DOHH2 (cell line): ENCODE data around the gene EPB41L1.
"Not testable (repeated sequence)": the region's sequence is repeated elsewhere in the genome, so short reads cannot be mapped to it uniquely, and the experiment has no call there.

Experiments used
- H3F3A ChIP-seq: fragments of 200-600 bp; sonication (generic), shearing (Covaris generic); 2 replicates; pipeline ENCODE4 v1.6.0; 2016; ENCODE audit warnings: antibody characterized with exemption, mild to moderate bottlenecking; ENCODE audit not compliant: control insufficient read depth, insufficient read depth
- H3K27ac ChIP-seq: fragments of 200-600 bp; sonication (generic); 2 replicates; pipeline ENCODE4 v1.5.1; 2014; ENCODE audit warnings: low read depth, mild to moderate bottlenecking, low read length, moderate library complexity
- H3K27me3 ChIP-seq: fragments of 200-600 bp; sonication (generic); 2 replicates; pipeline ENCODE4 v1.6.1; 2014; ENCODE audit warnings: mild to moderate bottlenecking, low read length, mixed read lengths; ENCODE audit not compliant: control insufficient read depth
- H3K36me3 ChIP-seq: fragments of 200-600 bp; sonication (generic); 2 replicates; pipeline ENCODE4 v1.6.1; 2014; ENCODE audit warnings: mild to moderate bottlenecking, low read length, moderate library complexity, mixed read lengths; ENCODE audit not compliant: control insufficient read depth
- H3K4me1 ChIP-seq: fragments of 200-600 bp; sonication (generic); 2 replicates; pipeline ENCODE4 v1.6.1; 2014; ENCODE audit warnings: mild to moderate bottlenecking, low read length, mixed read lengths; ENCODE audit not compliant: control insufficient read depth
- H3K4me2 ChIP-seq: fragments of 200-600 bp; sonication (generic); 2 replicates; pipeline ENCODE4 v1.6.0; 2014; ENCODE audit warnings: mild to moderate bottlenecking, low read length, moderate library complexity
- H3K4me3 ChIP-seq: fragments of 200-600 bp; sonication (generic); 2 replicates; pipeline ENCODE4 v1.5.1; 2014; ENCODE audit warnings: mild to moderate bottlenecking, low read length, mixed read lengths
- H3K79me2 ChIP-seq: fragments of 200-600 bp; sonication (generic); 2 replicates; pipeline ENCODE4 v1.6.1; 2014; ENCODE audit warnings: mild to moderate bottlenecking, low read length, mixed read lengths; ENCODE audit not compliant: control insufficient read depth
- H3K9me2 ChIP-seq: fragments of 200-600 bp; sonication (generic); replicated peaks from 2 replicates; pipeline ENCODE4 v1.6.1; 2014; ENCODE audit warnings: mild to moderate bottlenecking, low read length, mixed read lengths; ENCODE audit not compliant: control insufficient read depth
- H3K9me3 ChIP-seq: fragments of 200-600 bp; sonication (generic); 2 replicates; pipeline ENCODE4 v1.6.1; 2014; ENCODE audit warnings: antibody characterized with exemption, low read length, mixed read lengths; ENCODE audit not compliant: control insufficient read depth, insufficient read depth
- H4K20me1 ChIP-seq: fragments of 200-600 bp; sonication (generic); 2 replicates; pipeline ENCODE4 v1.6.0; 2014; ENCODE audit warnings: low read depth, mild to moderate bottlenecking, antibody characterized with exemption, low read length, moderate library complexity; ENCODE audit not compliant: control insufficient read depth, insufficient read depth
- EZH2phosphoT487 ChIP-seq: fragments of 200-600 bp; sonication (generic); IDR thresholded peaks from 2 replicates; pipeline ENCODE4 v1.6.1; 2017; ENCODE audit warnings: borderline replicate concordance, mild to moderate bottlenecking, antibody characterized with exemption, low read length, moderate library complexity, mixed read lengths
- TF ChIP-seq, protein P1 (sequence below): fragments of 200-600 bp; sonication (generic); IDR thresholded peaks from one replicate; pipeline ENCODE4 v1.5.1; 2014; ENCODE audit warnings: antibody characterized with exemption, mild to moderate bottlenecking, low read depth, low read length; ENCODE audit not compliant: poor library complexity, severe bottlenecking

The EPB41L1 gene

DNA sequence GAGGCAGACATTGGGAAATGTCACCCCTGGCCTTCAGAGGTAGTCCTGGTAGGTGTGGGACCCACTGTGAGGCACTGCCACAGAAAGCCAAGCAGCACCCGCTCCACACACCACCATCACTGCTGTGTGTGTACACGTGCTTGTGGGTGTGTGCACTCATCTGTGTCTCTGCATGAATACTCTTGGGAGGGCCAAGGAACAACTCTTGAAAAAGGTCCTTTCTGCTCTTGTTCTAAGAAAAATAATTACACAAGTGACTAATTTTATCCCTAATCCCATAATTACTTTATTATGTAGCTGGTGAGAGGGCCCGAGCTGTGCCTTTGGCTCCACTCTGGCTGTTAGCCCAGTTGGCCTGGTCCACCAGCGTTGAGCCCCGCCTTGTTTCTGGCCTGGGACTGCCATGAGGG is 21.7 kb upstream of the EPB41L1 start:
- peak overlapping the region; percentile 30 for H3K4me3 ChIP-seq
- H3K4me2 ChIP-seq = peak overlapping the region; percentile 49
- TF ChIP-seq, protein P1, sequence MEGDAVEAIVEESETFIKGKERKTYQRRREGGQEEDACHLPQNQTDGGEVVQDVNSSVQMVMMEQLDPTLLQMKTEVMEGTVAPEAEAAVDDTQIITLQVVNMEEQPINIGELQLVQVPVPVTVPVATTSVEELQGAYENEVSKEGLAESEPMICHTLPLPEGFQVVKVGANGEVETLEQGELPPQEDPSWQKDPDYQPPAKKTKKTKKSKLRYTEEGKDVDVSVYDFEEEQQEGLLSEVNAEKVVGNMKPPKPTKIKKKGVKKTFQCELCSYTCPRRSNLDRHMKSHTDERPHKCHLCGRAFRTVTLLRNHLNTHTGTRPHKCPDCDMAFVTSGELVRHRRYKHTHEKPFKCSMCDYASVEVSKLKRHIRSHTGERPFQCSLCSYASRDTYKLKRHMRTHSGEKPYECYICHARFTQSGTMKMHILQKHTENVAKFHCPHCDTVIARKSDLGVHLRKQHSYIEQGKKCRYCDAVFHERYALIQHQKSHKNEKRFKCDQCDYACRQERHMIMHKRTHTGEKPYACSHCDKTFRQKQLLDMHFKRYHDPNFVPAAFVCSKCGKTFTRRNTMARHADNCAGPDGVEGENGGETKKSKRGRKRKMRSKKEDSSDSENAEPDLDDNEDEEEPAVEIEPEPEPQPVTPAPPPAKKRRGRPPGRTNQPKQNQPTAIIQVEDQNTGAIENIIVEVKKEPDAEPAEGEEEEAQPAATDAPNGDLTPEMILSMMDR = no peak
- TF ChIP-seq EZH2phosphoT487 = no peak
- no peaks in the 10 kb centered on the region for H4K20me1 ChIP-seq
- no peaks in the 10 kb centered on the region for H3K79me2 ChIP-seq
- no peaks in the 10 kb centered on the region for H3K36me3 ChIP-seq
- no peaks in the 10 kb centered on the region for H3K9me3 ChIP-seq
- H3F3A ChIP-seq = no peaks in the 10 kb centered on the region
- no peak overlapping the region for H3K27ac ChIP-seq
- no peaks in the 10 kb centered on the region for H3K27me3 ChIP-seq
- peaks cover 13% of the 10 kb centered on the region for H3K4me1 ChIP-seq
- no peaks in the 10 kb centered on the region for H3K9me2 ChIP-seq

GRCh38 chr20:36133821-36134220 is 20.7 kb upstream of the EPB41L1 start:
- H3K4me3 ChIP-seq = no peak overlapping the region
- H4K20me1 ChIP-seq = no peaks in the 10 kb centered on the region
- no peaks in the 10 kb centered on the region for H3K9me3 ChIP-seq
- H3K4me1 ChIP-seq = peaks cover 15% of the 10 kb centered on the region
- no peaks in the 10 kb centered on the region for H3K9me2 ChIP-seq
- no peaks in the 10 kb centered on the region for H3K27me3 ChIP-seq
- H3K4me2 ChIP-seq = no peak overlapping the region
- no peaks in the 10 kb centered on the region for H3K79me2 ChIP-seq
- no peaks in the 10 kb centered on the region for H3K36me3 ChIP-seq
- H3K27ac ChIP-seq = no peak overlapping the region
- TF ChIP-seq, protein P1 = no peak
- TF ChIP-seq EZH2phosphoT487 = no peak
- no peaks in the 10 kb centered on the region for H3F3A ChIP-seq

DNA sequence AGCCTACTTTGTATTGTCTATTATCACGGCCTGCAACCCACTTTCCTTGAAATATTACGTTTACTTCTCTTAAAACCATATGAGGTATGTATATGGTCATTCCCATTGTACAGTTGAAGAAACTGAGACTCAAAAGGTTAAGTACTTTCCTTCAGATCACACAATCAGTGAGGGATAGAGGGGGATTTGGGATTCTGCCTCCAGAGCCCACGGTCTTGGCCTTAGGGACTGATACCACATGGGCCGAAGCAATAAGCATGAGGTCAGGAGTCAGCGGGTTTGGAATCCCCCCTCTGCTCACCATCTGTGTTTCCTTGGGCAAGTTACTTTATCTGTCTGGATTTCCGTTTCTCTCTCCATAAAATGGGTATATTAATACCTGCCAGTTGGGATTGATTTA is 19.4 kb upstream of the EPB41L1 start:
- TF ChIP-seq, protein P1 = no peak
- TF ChIP-seq EZH2phosphoT487 = no peak
- Histone ChIP-seq H3K27ac (no peak overlapping the region), H3K9me3 (no peaks in the 10 kb centered on the region), H3K4me3 (no peak overlapping the region), H3K4me2 (no peak overlapping the region), H3K27me3 (no peaks in the 10 kb centered on the region), H4K20me1 (no peaks in the 10 kb centered on the region), H3K79me2 (no peaks in the 10 kb centered on the region), H3K9me2 (no peaks in the 10 kb centered on the region), H3K4me1 (peaks cover 19% of the 10 kb centered on the region), H3K36me3 (no peaks in the 10 kb centered on the region), H3F3A (peaks cover 5% of the 10 kb centered on the region)

- H3K27me3 ChIP-seq = no peaks in the 10 kb centered on the region
- no peaks in the 10 kb centered on the region for H3K79me2 ChIP-seq
- no peak overlapping the region for H3K4me3 ChIP-seq
- no peaks in the 10 kb centered on the region for H4K20me1 ChIP-seq
- H3K27ac ChIP-seq = no peak overlapping the region
- H3K36me3 ChIP-seq = no peaks in the 10 kb centered on the region
- no peaks in the 10 kb centered on the region for H3K9me2 ChIP-seq
- H3F3A ChIP-seq = peaks cover 5% of the 10 kb centered on the region
- H3K4me1 ChIP-seq = peaks cover 19% of the 10 kb centered on the region
- no peak overlapping the region for H3K4me2 ChIP-seq
- TF ChIP-seq, protein P1 = no peak
- no peak for TF ChIP-seq EZH2phosphoT487
- no peaks in the 10 kb centered on the region for H3K9me3 ChIP-seq
Observed at GRCh38 chr20:36135821-36136220, 18.7 kb upstream of the EPB41L1 start.

- not testable (repeated sequence) for H4K20me1 ChIP-seq, H3K4me2 ChIP-seq, H3K79me2 ChIP-seq, H3K4me3 ChIP-seq, H3K9me3 ChIP-seq, H3F3A ChIP-seq, H3K36me3 ChIP-seq, H3K9me2 ChIP-seq, H3K27ac ChIP-seq, H3K27me3 ChIP-seq
- H3K4me1 ChIP-seq = peaks cover 26% of the 10 kb centered on the region
Observed at GRCh38 chr20:36137313-36137712, 17.2 kb upstream of the EPB41L1 start.
